Stimulated activated naive CD8-positive, alpha-beta T cell treated with anti-CD3 and anti-CD28 coated beads, Interleukin-15, Interleukin-2, amounts not matched to agents 100 U/mL and 50 U/mL, for 24 hours (primary cell): ENCODE data around the gene STOM.
A peak's percentile ranks its signal among the peaks of the same experiment; 100 is the strongest.

Experiments
- ATAC-seq: fragments of 150-1000 bp; cut with Tn5 transposase; one replicate; pipeline ENCODE4 v1.10.0; 2021
- DNase-seq: peaks from one replicate; pipeline ENCODE4 v3.0.0; 2021

The STOM gene

GRCh38 chr9:121321016-121321503 lies 49.0 kb downstream of the STOM start:
- DNase-seq (peak; percentile 19), ATAC-seq (no peak)

- DNase-seq (no peak), ATAC-seq (no peak)
Measured at GRCh38 chr9:121319383-121319780, 50.7 kb downstream of the STOM start.

GRCh38 chr9:121318631-121319382 lies 51.2 kb downstream of the STOM start:
- ATAC-seq (no peak), DNase-seq (no peak)

- ATAC-seq (no peak), DNase-seq (no peak)
Measured at GRCh38 chr9:121317737-121318630, 52.1 kb downstream of the STOM start.

- ATAC-seq: no peak
Measured at GRCh38 chr9:121316852-121317373, 53.1 kb downstream of the STOM start.

GRCh38 chr9:121316378-121316777 lies 53.7 kb downstream of the STOM start:
- DNase-seq (no peak), ATAC-seq (no peak)

More at GRCh38 chr9:121316852-121317373, 53.1 kb downstream of the STOM start:
- DNase-seq: no peak

- DNase-seq (no peak), ATAC-seq (no peak)
Measured at GRCh38 chr9:121313458-121314152, 56.4 kb downstream of the STOM start.

- ATAC-seq: no peak
- no peak for DNase-seq
Measured at GRCh38 chr9:121312169-121312568, 57.9 kb downstream of the STOM start.

- DNase-seq: no peak
- no peak for ATAC-seq
Measured at GRCh38 chr9:121310571-121310970, 59.5 kb downstream of the STOM start.

- ATAC-seq (no peak), DNase-seq (no peak)
Measured at GRCh38 chr9:121309833-121310425, 60.1 kb downstream of the STOM start.

GRCh38 chr9:121309171-121309570 lies 60.9 kb downstream of the STOM start:
- DNase-seq (no peak), ATAC-seq (no peak)

- DNase-seq: no peak
- no peak for ATAC-seq
Measured at GRCh38 chr9:121308765-121309164, 61.3 kb downstream of the STOM start.

GRCh38 chr9:121307976-121308375 lies 62.1 kb downstream of the STOM start:
- ATAC-seq (no peak), DNase-seq (no peak)

GRCh38 chr9:121305269-121305994 lies 64.6 kb downstream of the STOM start:
- ATAC-seq (no peak), DNase-seq (no peak)

- no peak for ATAC-seq
- no peak for DNase-seq
Measured at GRCh38 chr9:121304707-121305106, 65.3 kb downstream of the STOM start.

GRCh38 chr9:121303456-121304451 lies 66.3 kb downstream of the STOM start:
- no peak for DNase-seq

GRCh38 chr9:121302786-121303185 lies 67.3 kb downstream of the STOM start:
- no peak for ATAC-seq

More at GRCh38 chr9:121303456-121304451, 66.3 kb downstream of the STOM start:
- ATAC-seq: no peak

GRCh38 chr9:121302341-121302740 lies 67.7 kb downstream of the STOM start:
- no peak for ATAC-seq
- no peak for DNase-seq

More at GRCh38 chr9:121302786-121303185, 67.3 kb downstream of the STOM start:
- DNase-seq: no peak

GRCh38 chr9:121301881-121302286 lies 68.2 kb downstream of the STOM start:
- ATAC-seq (no peak), DNase-seq (no peak)
